WTC11 (cell line): ENCODE measurements around the gene ZNF506. TPM values are rescaled to one million over a fixed set of nuclear protein-coding genes. Genes with fewer than 3 reads are reported as not detected.

Experiments used
- ATAC-seq: fragments of 200-7000 bp; cut with Tn5 transposase; 2 replicates; pipeline ENCODE4 v1.10.0; 2021; ENCODE audit warnings: mild to moderate bottlenecking, moderate library complexity
- CTCF ChIA-PET: fragments of 300-600 bp; sonication (Branson Sonifier 250); formaldehyde crosslinking; loops from one replicate; lab custom pipeline; 2021; ENCODE audit warnings: antibody characterized with exemption; lab: Charles Lee
- POLR2A ChIA-PET: fragments of 350-600 bp; sonication (Branson Sonifier 250); formaldehyde crosslinking; loops from one replicate; lab custom pipeline; 2021; ENCODE audit warnings: antibody characterized with exemption; lab: Charles Lee
- DNase-seq: peaks from one replicate; pipeline ENCODE4 v3.0.0; 2021; ENCODE audit warnings: low spot score
- H3K27ac Mint-ChIP-seq: 2 replicates; pipeline ENCODE4 v1.8.0; 2021; ENCODE audit warnings: mixed read lengths
- H3K27me3 Mint-ChIP-seq: 2 replicates; pipeline ENCODE4 v1.8.0; 2021; ENCODE audit warnings: low read depth, mild to moderate bottlenecking, moderate library complexity, mixed read lengths
- H3K36me3 Mint-ChIP-seq: 2 replicates; pipeline ENCODE4 v1.8.0; 2021; ENCODE audit warnings: mixed read lengths
- H3K4me1 Mint-ChIP-seq: 2 replicates; pipeline ENCODE4 v1.8.0; 2022; ENCODE audit warnings: mixed read lengths
- H3K4me3 Mint-ChIP-seq: 2 replicates; pipeline ENCODE4 v1.8.0; 2021; ENCODE audit warnings: mild to moderate bottlenecking, moderate library complexity, mixed read lengths
- H3K9me3 Mint-ChIP-seq: 2 replicates; pipeline ENCODE4 v1.8.0; 2021; ENCODE audit warnings: mixed read lengths
- ATF1 ChIP-seq: sonication (generic); formaldehyde crosslinking; IDR thresholded peaks from 2 replicates; pipeline ENCODE4 v1.8.1; 2023; ENCODE audit warnings: mild to moderate bottlenecking, moderate library complexity, missing genetic modification reagents
- ATF3 ChIP-seq: sonication (generic); formaldehyde crosslinking; conservative IDR thresholded peaks from 2 replicates; pipeline ENCODE4 v1.8.1; 2022; ENCODE audit warnings: mild to moderate bottlenecking, missing genetic modification reagents
- CREB1 ChIP-seq: sonication (generic); formaldehyde crosslinking; IDR thresholded peaks from 2 replicates; pipeline ENCODE4 v1.8.0; 2023; ENCODE audit warnings: mild to moderate bottlenecking, missing genetic modification reagents
- CREM ChIP-seq: sonication (generic); formaldehyde crosslinking; IDR thresholded peaks from 2 replicates; pipeline ENCODE4 v1.8.1; 2022; ENCODE audit warnings: mild to moderate bottlenecking, missing genetic modification reagents, moderate library complexity
- E2F1 ChIP-seq: sonication (generic); formaldehyde crosslinking; IDR thresholded peaks from 2 replicates; pipeline ENCODE4 v1.8.0; 2022; ENCODE audit warnings: mild to moderate bottlenecking, missing genetic modification reagents
- E2F5 ChIP-seq: sonication (generic); formaldehyde crosslinking; IDR thresholded peaks from 2 replicates; pipeline ENCODE4 v1.8.1; 2022; ENCODE audit warnings: mild to moderate bottlenecking, moderate library complexity, missing genetic modification reagents
- ETV6 ChIP-seq: sonication (generic); formaldehyde crosslinking; IDR thresholded peaks from 2 replicates; pipeline ENCODE4 v1.8.1; 2022; ENCODE audit warnings: mild to moderate bottlenecking, missing genetic modification reagents
- FOXP4 ChIP-seq: sonication (generic); formaldehyde crosslinking; IDR thresholded peaks from 2 replicates; pipeline ENCODE4 v1.8.0; 2022; ENCODE audit warnings: mild to moderate bottlenecking, missing genetic modification reagents
- HMGXB4 ChIP-seq: sonication (generic); formaldehyde crosslinking; IDR thresholded peaks from 2 replicates; pipeline ENCODE4 v1.8.1; 2023; ENCODE audit warnings: mild to moderate bottlenecking, moderate library complexity, missing genetic modification reagents
- MAX ChIP-seq: sonication (generic); formaldehyde crosslinking; IDR thresholded peaks from 2 replicates; pipeline ENCODE4 v1.8.0; 2022; ENCODE audit warnings: mild to moderate bottlenecking, missing genetic modification reagents
- NFYB ChIP-seq: sonication (generic); formaldehyde crosslinking; conservative IDR thresholded peaks from 2 replicates; pipeline ENCODE4 v1.8.0; 2022; ENCODE audit warnings: low read depth, missing genetic modification reagents
- NR2C2 ChIP-seq: sonication (generic); formaldehyde crosslinking; IDR thresholded peaks from 2 replicates; pipeline ENCODE4 v1.8.0; 2022; ENCODE audit warnings: mild to moderate bottlenecking, missing genetic modification reagents
- SMAD3 ChIP-seq: sonication (generic); formaldehyde crosslinking; IDR thresholded peaks from 2 replicates; pipeline ENCODE4 v1.8.0; 2022; ENCODE audit warnings: missing genetic modification reagents, mild to moderate bottlenecking, borderline replicate concordance
- TEAD1 ChIP-seq: sonication (generic); formaldehyde crosslinking; IDR thresholded peaks from 2 replicates; pipeline ENCODE4 v1.8.0; 2022; ENCODE audit warnings: mild to moderate bottlenecking, missing genetic modification reagents
- ZNF416 ChIP-seq: fragments of 250-450 bp; sonication (Bioruptor Pico); IDR thresholded peaks from 2 replicates; pipeline ENCODE4 v1.9.0; 2021; ENCODE audit warnings: mild to moderate bottlenecking, inconsistent platforms
- ZNF532 ChIP-seq: fragments of 250-450 bp; sonication (Bioruptor Pico); IDR thresholded peaks from 2 replicates; pipeline ENCODE4 v1.9.0; 2021; ENCODE audit warnings: mild to moderate bottlenecking, borderline replicate concordance
- ZNF671 ChIP-seq: fragments of 250-450 bp; sonication (Bioruptor Pico); IDR thresholded peaks from 2 replicates; pipeline ENCODE4 v1.8.0; 2021; ENCODE audit warnings: mild to moderate bottlenecking
- total RNA-seq: library from RNA; stranded (reverse); gene quantifications from 3 replicates; pipeline ENCODE4 v1.2.3, GENCODE V29; 2021

The ZNF506 gene
- total RNA-seq, 1 experiment from 2014 or later, result 20.8 TPM

GRCh38 chr19:19865750-19866610, 44.4 kb upstream of the ZNF506 start, which contains the start of gene ZNF253 (continued):
- TF ChIP-seq ZNF532 (CRISPR knock-in tag) (no peak), ETV6 (CRISPR knock-in tag) (peak; percentile 49; the same call in 1 of the 2 replicates)

GRCh38 chr19:19860756-19861390, 39.3 kb upstream of the ZNF506 start:
- POLR2A ChIA-PET, result interaction anchor here (0.6 to 3.1 kb wide), 13 partner anchors 11 to 377 kb away, joined by 3 to 40 read pairs (median 4); partner anchors contain the start of genes GMIP, ZNF101, ZNF14 and ZNF506

More at GRCh38 chr19:19860756-19861390, 39.3 kb upstream of the ZNF506 start:
- ATAC-seq, result peak; percentile 87
- 0 out of 2 replicates have a peak, but pooled peaks have one; percentile 36 for TF ChIP-seq TEAD1 (CRISPR knock-in tag)
- TF ChIP-seq HMGXB4 (CRISPR knock-in tag), result 0 out of 2 replicates have a peak, but pooled peaks have one; percentile 63
- no peak for TF ChIP-seq NR2C2
- TF ChIP-seq ETV6 (CRISPR knock-in tag), result peak; percentile 46; the same call in 1 of the 2 replicates
- TF ChIP-seq FOXP4 (CRISPR knock-in tag), result peak; percentile 59; the same call in 1 of the 2 replicates
- TF ChIP-seq ATF1 (CRISPR knock-in tag), result peak; percentile 47; the same call in 1 of the 2 replicates
- 0 out of 2 replicates have a peak, but pooled peaks have one; percentile 25 for TF ChIP-seq CREM (CRISPR knock-in tag)
- TF ChIP-seq ATF3, result no peak
- TF ChIP-seq E2F5, result peak; percentile 62; the same call in 1 of the 2 replicates
- TF ChIP-seq CREB1, result 0 out of 2 replicates have a peak, but pooled peaks have one; percentile 16
- no peak for TF ChIP-seq ZNF671
- 0 out of 2 replicates have a peak, but pooled peaks have one; percentile 48 for TF ChIP-seq MAX
- peak; percentile 89 for TF ChIP-seq NFYB (CRISPR knock-in tag)
- no peak; the same call in 1 of the 2 replicates for TF ChIP-seq SMAD3 (CRISPR knock-in tag)
- 0 out of 2 replicates have a peak, but pooled peaks have one; percentile 7 for TF ChIP-seq ZNF416
- peak; percentile 60; the same call in 1 of the 2 replicates for TF ChIP-seq E2F1 (CRISPR knock-in tag)
- CTCF ChIA-PET, result interaction anchor here (0.9 to 1.9 kb wide), 8 partner anchors 31 to 217 kb away, joined by 3 to 9 read pairs (median 3); partner anchors contain the start of genes GMIP, ZNF506 and ZNF93
- Mint-ChIP-seq H3K4me3 (peak overlapping the region; percentile 96), H3K36me3 (peaks cover 31% of the 10 kb centered on the region), H3K9me3 (no peaks in the 10 kb centered on the region), H3K27me3 (no peaks in the 10 kb centered on the region; the same call in 1 of the 2 replicates), H3K27ac (peak overlapping the region; percentile 99), H3K4me1 (peaks cover 24% of the 10 kb centered on the region)
- peak; percentile 88 for DNase-seq
